ENCODE measurements around the gene MTM1.

The MTM1 gene

DNA sequence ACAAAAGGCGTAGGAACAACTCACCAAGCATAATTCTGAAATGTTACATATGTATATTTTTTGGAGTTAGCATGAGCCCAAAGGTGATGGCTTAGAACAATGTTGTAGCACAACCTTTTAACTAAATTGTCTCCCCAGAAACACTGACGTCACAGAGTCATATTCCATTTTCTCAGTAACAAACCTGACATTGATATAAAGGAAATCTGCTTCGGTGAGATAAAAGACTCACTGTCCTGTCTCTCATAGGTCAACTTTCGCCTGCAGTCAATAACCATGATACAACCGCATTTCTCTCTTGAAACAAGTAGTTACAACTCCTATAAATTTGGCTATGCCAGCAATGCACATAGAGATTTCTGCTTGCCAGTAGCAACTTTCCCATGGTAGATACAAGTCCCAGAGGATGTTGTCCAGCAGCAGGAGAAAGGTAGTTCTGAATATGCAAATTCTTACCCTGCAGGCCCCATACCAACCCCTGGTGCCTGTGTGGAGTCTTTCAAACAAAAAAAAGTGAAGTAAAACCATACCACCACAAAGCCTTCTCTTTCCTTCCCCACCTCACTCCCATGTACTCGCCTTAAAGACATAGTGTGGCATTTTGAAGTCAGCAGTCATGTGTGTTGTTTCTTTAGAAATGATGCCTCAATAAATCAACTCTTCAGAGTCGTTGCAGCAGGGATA is 47.9 kb downstream of the MTM1 start:
- no peak overlapping the region for H3K4me3 ChIP-seq (ENCODE audit: low read length)
- TF ChIP-seq, protein P1, sequence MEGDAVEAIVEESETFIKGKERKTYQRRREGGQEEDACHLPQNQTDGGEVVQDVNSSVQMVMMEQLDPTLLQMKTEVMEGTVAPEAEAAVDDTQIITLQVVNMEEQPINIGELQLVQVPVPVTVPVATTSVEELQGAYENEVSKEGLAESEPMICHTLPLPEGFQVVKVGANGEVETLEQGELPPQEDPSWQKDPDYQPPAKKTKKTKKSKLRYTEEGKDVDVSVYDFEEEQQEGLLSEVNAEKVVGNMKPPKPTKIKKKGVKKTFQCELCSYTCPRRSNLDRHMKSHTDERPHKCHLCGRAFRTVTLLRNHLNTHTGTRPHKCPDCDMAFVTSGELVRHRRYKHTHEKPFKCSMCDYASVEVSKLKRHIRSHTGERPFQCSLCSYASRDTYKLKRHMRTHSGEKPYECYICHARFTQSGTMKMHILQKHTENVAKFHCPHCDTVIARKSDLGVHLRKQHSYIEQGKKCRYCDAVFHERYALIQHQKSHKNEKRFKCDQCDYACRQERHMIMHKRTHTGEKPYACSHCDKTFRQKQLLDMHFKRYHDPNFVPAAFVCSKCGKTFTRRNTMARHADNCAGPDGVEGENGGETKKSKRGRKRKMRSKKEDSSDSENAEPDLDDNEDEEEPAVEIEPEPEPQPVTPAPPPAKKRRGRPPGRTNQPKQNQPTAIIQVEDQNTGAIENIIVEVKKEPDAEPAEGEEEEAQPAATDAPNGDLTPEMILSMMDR (conservative IDR thresholded peaks at IDR 0.05; ENCODE audit: low read depth, low read length), result no peak
- DNase-seq (ENCODE audit: low read depth), result no peak

DNA sequence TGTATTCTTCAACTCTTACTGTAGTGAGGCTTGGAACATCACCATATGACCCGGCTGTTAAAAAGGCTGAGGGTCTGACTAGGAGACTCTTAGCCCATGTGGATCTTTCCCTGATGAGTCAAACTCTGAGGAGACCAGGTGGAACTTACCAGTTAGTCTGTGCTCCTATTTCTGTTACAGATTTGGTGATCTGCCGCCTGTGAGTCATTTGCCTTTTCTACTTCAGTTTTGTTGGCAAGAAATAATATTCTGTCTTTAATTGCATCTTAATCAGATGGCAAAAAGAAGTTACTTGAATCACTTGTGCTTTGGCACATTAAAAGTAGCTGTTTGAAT is 48.4 kb downstream of the MTM1 start:
- DNase-seq (ENCODE audit: low read depth), result no peak
- TF ChIP-seq, protein P1 (conservative IDR thresholded peaks at IDR 0.05; ENCODE audit: low read depth, low read length), result no peak
- H3K4me3 ChIP-seq (ENCODE audit: low read length), result no peak overlapping the region

DNA sequence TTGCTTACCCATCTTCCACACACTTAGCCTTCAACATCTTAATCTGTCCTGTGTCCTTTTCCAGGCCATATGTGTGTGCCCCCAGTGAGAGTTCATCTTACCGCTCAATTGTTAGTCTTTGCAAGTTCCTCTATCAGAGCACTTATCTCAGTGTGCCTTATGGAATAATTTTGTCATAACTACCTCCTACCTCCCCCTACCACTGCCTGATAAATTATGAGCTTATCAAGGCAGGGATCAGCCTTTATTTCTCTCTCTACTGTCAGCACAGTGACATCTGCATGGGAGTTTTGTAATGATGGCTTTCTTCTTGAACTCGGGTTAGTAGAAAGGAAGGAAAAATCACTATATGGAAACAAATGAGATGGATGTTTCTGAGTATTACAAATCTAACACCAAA is 53.2 kb downstream of the MTM1 start:
- TF ChIP-seq, protein P1 (conservative IDR thresholded peaks at IDR 0.05; ENCODE audit: low read depth, low read length), result no peak
- no peak for DNase-seq (ENCODE audit: low read depth)
- H3K4me3 ChIP-seq (ENCODE audit: low read length), result no peak overlapping the region

DNA sequence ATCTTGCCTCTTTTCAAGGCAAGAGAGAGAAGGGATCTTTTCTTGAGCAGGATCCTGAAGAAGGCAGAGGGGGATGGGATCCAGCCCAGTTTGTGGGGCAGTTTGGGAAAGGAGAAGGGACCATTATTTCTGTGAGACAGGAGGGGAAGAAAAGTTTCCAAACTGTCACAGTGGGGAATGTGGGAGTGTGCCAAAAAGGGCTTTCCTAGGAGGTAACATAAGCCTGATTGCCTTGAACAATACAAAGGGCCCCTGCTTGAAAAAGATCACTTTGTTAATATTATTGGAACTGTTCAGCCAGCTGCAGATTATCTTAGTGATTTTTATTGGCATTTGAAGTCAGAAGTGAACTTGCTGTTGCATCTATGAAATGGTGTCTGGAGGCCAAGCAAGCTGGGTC is 55.2 kb downstream of the MTM1 start:
- H3K4me3 ChIP-seq (ENCODE audit: low read length), result no peak overlapping the region
- DNase-seq (ENCODE audit: low read depth), result no peak
- TF ChIP-seq, protein P1 (conservative IDR thresholded peaks at IDR 0.05; ENCODE audit: low read depth, low read length), result no peak

DNA sequence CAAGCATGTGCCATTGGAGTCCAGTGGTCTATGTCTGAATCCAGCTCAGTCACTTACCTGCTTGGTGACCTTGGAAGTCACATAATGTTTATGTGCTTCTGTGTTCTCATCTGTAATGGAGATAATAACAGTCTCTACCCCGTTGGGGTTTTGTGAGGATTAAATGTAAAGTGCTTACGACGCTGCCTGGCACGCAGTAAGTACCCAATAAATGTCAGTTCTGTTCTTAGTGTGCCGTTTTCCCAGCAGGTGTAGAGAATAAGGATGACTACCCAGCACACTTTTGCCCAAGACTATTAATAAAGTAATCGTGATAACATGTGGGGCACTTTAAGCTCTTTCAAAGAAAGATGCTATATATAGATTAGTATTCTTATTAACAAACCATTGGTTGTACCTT is 56.7 kb downstream of the MTM1 start:
- no peak overlapping the region for H3K4me3 ChIP-seq (ENCODE audit: low read length)
- TF ChIP-seq, protein P1 (conservative IDR thresholded peaks at IDR 0.05; ENCODE audit: low read depth, low read length), result no peak
- no peak for DNase-seq (ENCODE audit: low read depth)

DNA sequence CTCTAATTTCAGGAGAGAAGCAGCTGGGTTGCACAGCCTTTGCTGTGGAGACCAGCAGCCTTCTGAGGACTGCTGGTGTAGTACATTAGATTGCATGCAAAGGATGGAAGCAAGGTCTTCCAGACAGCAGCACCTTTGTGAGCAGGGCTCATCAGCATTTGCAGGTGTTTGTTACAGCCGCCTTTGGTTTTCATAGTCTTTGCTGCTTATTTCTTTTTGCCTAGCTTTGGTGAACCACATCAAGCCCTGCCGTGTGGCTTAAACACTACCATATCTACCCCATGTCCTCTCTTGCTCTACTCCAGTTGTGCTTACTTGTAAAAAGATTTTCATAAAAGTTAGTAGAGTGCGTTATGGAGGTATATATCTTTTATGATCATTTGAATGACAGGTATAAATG is 57.5 kb downstream of the MTM1 start:
- TF ChIP-seq, protein P1 (conservative IDR thresholded peaks at IDR 0.05; ENCODE audit: low read depth, low read length), result no peak
- no peak for DNase-seq (ENCODE audit: low read depth)
- no peak overlapping the region for H3K4me3 ChIP-seq (ENCODE audit: low read length)

DNA sequence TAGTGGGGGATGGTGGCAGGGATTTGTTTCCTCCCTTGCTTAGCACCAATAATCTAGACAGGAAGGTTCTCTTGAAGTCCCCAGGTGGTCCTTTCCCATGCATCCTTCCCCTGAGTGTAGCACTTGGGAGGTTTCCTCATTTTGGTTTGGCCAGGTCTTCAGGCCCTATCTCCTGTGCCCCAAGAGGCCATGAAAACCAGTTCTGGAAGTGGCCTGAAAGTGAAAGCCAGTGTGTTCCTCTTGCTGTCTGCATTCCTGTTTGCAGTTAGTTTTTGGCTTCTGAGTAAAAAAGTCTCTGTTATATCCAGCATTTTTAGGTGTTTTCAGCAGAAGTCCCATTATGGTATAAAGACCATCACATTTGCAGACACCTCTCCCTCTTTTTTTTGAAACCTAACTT is 59.5 kb downstream of the MTM1 start:
- TF ChIP-seq, protein P1 (conservative IDR thresholded peaks at IDR 0.05; ENCODE audit: low read depth, low read length), result no peak
- DNase-seq (ENCODE audit: low read depth), result no peak

More for the DNA sequence above, 59.5 kb downstream of the MTM1 start:
- H3K4me3 ChIP-seq (ENCODE audit: low read length), result no peak overlapping the region

All from retinal pigment epithelial cell (primary cell).